Lower lobe of right lung (tissue), 2 donors: ENCODE data around the gene NEU1. TPM values are rescaled to one million over a fixed set of nuclear protein-coding genes. Genes with fewer than 3 reads are reported as not detected.

Experiments
- ATAC-seq, 2 donors: fragments of 200-7000 bp; cut with Tn5 transposase; one replicate each; pipeline ENCODE4 v1.9.1; 2020 to 2022; ENCODE audit warnings: mild to moderate bottlenecking in 2 of 2, moderate library complexity in 2 of 2
- DNase-seq: peaks from one replicate; pipeline ENCODE4 v3.0.0-alpha.2; 2020
- H3K27ac ChIP-seq: fragments of 200-600 bp; one replicate; pipeline ENCODE4 v1.8.0; 2022
- H3K27me3 ChIP-seq: fragments of 200-600 bp; one replicate; pipeline ENCODE4 v1.8.0; 2022; ENCODE audit warnings: low read depth
- H3K36me3 ChIP-seq: fragments of 200-600 bp; one replicate; pipeline ENCODE4 v1.8.0; 2022; ENCODE audit warnings: mild to moderate bottlenecking
- H3K4me1 ChIP-seq: fragments of 200-600 bp; one replicate; pipeline ENCODE4 v1.8.0; 2022
- H3K4me3 ChIP-seq: fragments of 200-600 bp; one replicate; pipeline ENCODE4 v1.8.0; 2022; ENCODE audit warnings: mild to moderate bottlenecking
- H3K9me3 ChIP-seq: fragments of 200-600 bp; one replicate; pipeline ENCODE4 v1.8.0; 2022
- CTCF ChIP-seq: fragments of 200-600 bp; IDR thresholded peaks from one replicate; pipeline ENCODE4 v1.8.0; 2022; ENCODE audit warnings: antibody characterized with exemption, mild to moderate bottlenecking
- intact Hi-C: fragments of 100-400 bp; cut with DNase I; formaldehyde crosslinking; loops from one replicate; pipeline ENCODE4 v1.11.0; 2022
- total RNA-seq: library from RNA; stranded (reverse); fragmentation: NEBNext Ultra II Directional; extraction: Animal tissue kit (Norgen Biotek cat#: 25700); gene quantifications from one replicate; pipeline ENCODE4 v1.2.1, GENCODE V29; 2021
- donor health status: DM: no; HTN: yes; CAD: no; lungs with severe emphysema.

Gene NEU1
- total RNA-seq, 1 donor from 2014 or later = 70.5 TPM

- Histone ChIP-seq H3K4me1 (peaks cover 31% of the 10 kb centered on the region), H3K4me3 (peak overlapping the region; percentile 97), H3K36me3 (peaks cover 41% of the 10 kb centered on the region), H3K27ac (peak overlapping the region; percentile 84), H3K27me3 (no peaks in the 10 kb centered on the region), H3K9me3 (no peaks in the 10 kb centered on the region)
- no peak for TF ChIP-seq CTCF
- ATAC-seq (no peak), DNase-seq (no peak)
- intact Hi-C loops = no loop called here
These were observed 34.4 kb upstream of the NEU1 start for GRCh38 chr6:31896856-31897611.

- no peak for ATAC-seq
- DNase-seq = no peak
- Histone ChIP-seq H3K27ac (peak overlapping the region; percentile 84), H3K9me3 (no peaks in the 10 kb centered on the region), H3K27me3 (no peaks in the 10 kb centered on the region), H3K36me3 (peaks cover 46% of the 10 kb centered on the region), H3K4me3 (peak overlapping the region; percentile 97), H3K4me1 (peaks cover 31% of the 10 kb centered on the region)
- intact Hi-C loops = no loop called here
- TF ChIP-seq CTCF = no peak
These were observed 33.9 kb upstream of the NEU1 start for GRCh38 chr6:31896493-31896855.

GRCh38 chr6:31892821-31893220, 30.2 kb upstream of the NEU1 start:
- Histone ChIP-seq H3K27ac (no peak overlapping the region), H3K9me3 (no peaks in the 10 kb centered on the region), H3K4me3 (no peak overlapping the region), H3K36me3 (peaks cover 69% of the 10 kb centered on the region), H3K27me3 (no peaks in the 10 kb centered on the region), H3K4me1 (peaks cover 10% of the 10 kb centered on the region)
- no peak for TF ChIP-seq CTCF
- DNase-seq (no peak), ATAC-seq (no peak)
- intact Hi-C loops = no loop called here

GRCh38 chr6:31889331-31889972, 26.8 kb upstream of the NEU1 start:
- H3K4me1 ChIP-seq = no peaks in the 10 kb centered on the region
- no peak for ATAC-seq
- H3K27ac ChIP-seq = no peak overlapping the region
- no peak overlapping the region for H3K4me3 ChIP-seq
- H3K9me3 ChIP-seq = no peaks in the 10 kb centered on the region
- intact Hi-C loops = no loop called here
- no peak for DNase-seq
- H3K27me3 ChIP-seq = no peaks in the 10 kb centered on the region
- no peak for TF ChIP-seq CTCF
- H3K36me3 ChIP-seq = peaks cover 86% of the 10 kb centered on the region

GRCh38 chr6:31888276-31889258, 25.9 kb upstream of the NEU1 start:
- peaks cover 86% of the 10 kb centered on the region for H3K36me3 ChIP-seq
- DNase-seq (no peak), ATAC-seq (peak; percentile 48 to 51)
- H3K27me3 ChIP-seq = no peaks in the 10 kb centered on the region
- intact Hi-C loops = no loop called here
- no peak overlapping the region for H3K27ac ChIP-seq
- no peaks in the 10 kb centered on the region for H3K9me3 ChIP-seq
- peak; percentile 75 for TF ChIP-seq CTCF
- no peaks in the 10 kb centered on the region for H3K4me1 ChIP-seq
- H3K4me3 ChIP-seq = no peak overlapping the region
